Body of pancreas (tissue), 4 donors: ENCODE data around the gene HTATIP2. TPM values are rescaled to one million over a fixed set of nuclear protein-coding genes. Genes with fewer than 3 reads are reported as not detected.

ENCODE experiments used
- ATAC-seq: fragments of 150-250 bp; one replicate; pipeline ENCODE4 v1.9.1; 2016
- DNase-seq, 4 donors: peaks; one replicate each; pipeline ENCODE4 v3.0.0-alpha.2; 2019
- H3K27ac ChIP-seq, 4 donors: fragments of 200-600 bp; sonication (generic); 1 replicate in 3 of 4; 2 replicates in 1 of 4; pipeline versions ENCODE4 v1.5.1 to v1.6.1; 2016 to 2019; ENCODE audit warnings: mild to moderate bottlenecking in 1 of 4, mixed read lengths in 1 of 4, moderate library complexity in 1 of 4
- H3K27me3 ChIP-seq, 2 donors: fragments of 200-600 bp; sonication (generic); one replicate each; pipeline ENCODE4 v1.6.0; 2016; ENCODE audit warnings: mild to moderate bottlenecking in 1 of 2
- H3K36me3 ChIP-seq, 2 donors: fragments of 200-600 bp; sonication (generic); replicated peaks in 1 of 2; 2 replicates each; pipeline ENCODE4 v1.5.1; 2016; ENCODE audit warnings: low read depth in 2 of 2; ENCODE audit not compliant: insufficient read depth in 1 of 2
- H3K4me1 ChIP-seq: fragments of 200-600 bp; sonication (generic); one replicate; pipeline ENCODE4 v1.6.0; 2016
- H3K4me3 ChIP-seq, 2 donors: fragments of 200-600 bp; sonication (generic); 1 replicate in 1 of 2; 2 replicates in 1 of 2; pipeline ENCODE4 v1.5.1; 2016 to 2019
- H3K9me3 ChIP-seq, 3 donors: fragments of 200-600 bp; sonication (generic); 1 replicate in 2 of 3; 2 replicates in 1 of 3; pipeline ENCODE4 v1.5.1; 2016
- CTCF ChIP-seq, 7 experiments: fragments of 450-650 bp in 4 of 7; fragments of 200-600 bp in 3 of 7; sonication (generic) in 3 of 7; IDR thresholded peaks; one replicate each; pipeline ENCODE4 v1.5.1; 2016 to 2019; ENCODE audit warnings: antibody characterized with exemption in 7 of 7
- POLR2A ChIP-seq, 3 donors: fragments of 450-650 bp; IDR thresholded peaks; one replicate each; pipeline ENCODE4 v1.6.1; 2016; ENCODE audit warnings: antibody characterized with exemption in 3 of 3, mild to moderate bottlenecking in 2 of 3
- WGBS, 2 donors: methylation state at CpG; one replicate each; pipeline ENCODE4 v1.1.5; 2017; 5-methylcytosine and 5-hydroxymethylcytosine counted together
- intact Hi-C: fragments of 100-400 bp; cut with DNase I; formaldehyde crosslinking; loops from one replicate; pipeline ENCODE4 v1.15.1; 2023
- total RNA-seq, 2 donors: library from RNA; depleted of rRNA; stranded (reverse); fragments of >200 nt; gene quantifications; one replicate each; pipeline ENCODE4 v1.1.0, GENCODE V29; 2016

HTATIP2 gene
- total RNA-seq, 2 donors from 2014 or later: 23.1 to 37.1 TPM

- H3K27me3 ChIP-seq: no peaks in the 10 kb centered on the region
- ATAC-seq (no peak), DNase-seq (no peak)
- no peak for TF ChIP-seq CTCF (IDR thresholded peaks at IDR 0.05)
- no peaks in the 10 kb centered on the region for H3K9me3 ChIP-seq
- intact Hi-C loops: no loop called here
- H3K4me3 ChIP-seq: no peak overlapping the region
- peaks cover 0 to 10% of the 10 kb centered on the region in 2 donors for H3K36me3 ChIP-seq
- no peaks in the 10 kb centered on the region for H3K4me1 ChIP-seq
- no peak overlapping the region for H3K27ac ChIP-seq
Measured at GRCh38 chr11:20406484-20406883, 43.0 kb downstream of the HTATIP2 start.

- H3K4me3 ChIP-seq: no peak overlapping the region
Measured at GRCh38 chr11:20407344-20407743, 43.8 kb downstream of the HTATIP2 start.

GRCh38 chr11:20415432-20415831 is 51.9 kb downstream of the HTATIP2 start:
- Histone ChIP-seq H3K27me3 (no peaks in the 10 kb centered on the region), H3K27ac (no peak overlapping the region), H3K4me1 (no peaks in the 10 kb centered on the region), H3K36me3 (no peaks in the 10 kb centered on the region), H3K4me3 (no peak overlapping the region), H3K9me3 (no peaks in the 10 kb centered on the region)
- TF ChIP-seq POLR2A (IDR thresholded peaks at IDR 0.05) (no peak), CTCF (IDR thresholded peaks at IDR 0.05) (no peak)
- intact Hi-C loops: no loop called here
- DNase-seq: no peak
- ATAC-seq: no peak

More at GRCh38 chr11:20407344-20407743, 43.8 kb downstream of the HTATIP2 start:
- 61 to 65% methylated on average over 3 of the region's 3 CpGs for WGBS, 2 donors
- Histone ChIP-seq H3K4me1 (no peaks in the 10 kb centered on the region), H3K27me3 (no peaks in the 10 kb centered on the region), H3K36me3 (peaks cover 0 to 10% of the 10 kb centered on the region in 2 donors), H3K27ac (no peak overlapping the region), H3K9me3 (no peaks in the 10 kb centered on the region)
- intact Hi-C loops: no loop called here
- DNase-seq: no peak
- TF ChIP-seq CTCF (IDR thresholded peaks at IDR 0.05) (no peak), POLR2A (IDR thresholded peaks at IDR 0.05) (no peak)
- ATAC-seq: no peak

- intact Hi-C loops: no loop called here
- no peak for TF ChIP-seq POLR2A (IDR thresholded peaks at IDR 0.05)
- TF ChIP-seq CTCF (IDR thresholded peaks at IDR 0.05): no peak
- Histone ChIP-seq H3K9me3 (no peaks in the 10 kb centered on the region), H3K4me3 (no peak overlapping the region), H3K4me1 (no peaks in the 10 kb centered on the region), H3K27me3 (no peaks in the 10 kb centered on the region), H3K36me3 (no peaks in the 10 kb centered on the region), H3K27ac (no peak overlapping the region)
- DNase-seq (no peak), ATAC-seq (no peak)
- 36% methylated on average over 2 of the region's 2 CpGs for WGBS, 2 donors
Measured at GRCh38 chr11:20417771-20418170, 54.3 kb downstream of the HTATIP2 start.

GRCh38 chr11:20421946-20422345 is 58.4 kb downstream of the HTATIP2 start:
- Histone ChIP-seq H3K9me3 (no peaks in the 10 kb centered on the region), H3K27me3 (no peaks in the 10 kb centered on the region), H3K4me1 (no peaks in the 10 kb centered on the region), H3K4me3 (no peak overlapping the region), H3K36me3 (no peaks in the 10 kb centered on the region), H3K27ac (no peak overlapping the region)
- DNase-seq: no peak
- intact Hi-C loops: no loop called here
- WGBS, 2 donors: 95 to 96% methylated on average over 2 of the region's 2 CpGs
- TF ChIP-seq POLR2A (IDR thresholded peaks at IDR 0.05): no peak
- no peak for TF ChIP-seq CTCF (IDR thresholded peaks at IDR 0.05)
- no peak for ATAC-seq
